Rectal smooth muscle tissue (tissue), 1 donor: Measurements from ENCODE around the gene CLEC4G.

Experiments used
- H3K27ac ChIP-seq: one replicate; pipeline ENCODE4 v1.7.0; 2013; ENCODE audit warnings: low read depth, low read length, inconsistent platforms
- H3K27me3 ChIP-seq: one replicate; pipeline ENCODE4 v1.7.0; 2013; ENCODE audit warnings: low read length; ENCODE audit not compliant: control insufficient read depth, insufficient read depth
- H3K36me3 ChIP-seq: one replicate; pipeline ENCODE4 v1.7.0; 2013; ENCODE audit warnings: low read length; ENCODE audit not compliant: control insufficient read depth, insufficient read depth
- H3K4me1 ChIP-seq: one replicate; pipeline ENCODE4 v1.7.0; 2013; ENCODE audit warnings: low read length; ENCODE audit not compliant: control insufficient read depth, insufficient read depth
- H3K4me3 ChIP-seq: one replicate; pipeline ENCODE4 v1.7.0; 2013; ENCODE audit warnings: low read length
- H3K9ac ChIP-seq: one replicate; pipeline ENCODE4 v1.7.0; 2013; ENCODE audit warnings: low read length

The CLEC4G gene

DNA sequence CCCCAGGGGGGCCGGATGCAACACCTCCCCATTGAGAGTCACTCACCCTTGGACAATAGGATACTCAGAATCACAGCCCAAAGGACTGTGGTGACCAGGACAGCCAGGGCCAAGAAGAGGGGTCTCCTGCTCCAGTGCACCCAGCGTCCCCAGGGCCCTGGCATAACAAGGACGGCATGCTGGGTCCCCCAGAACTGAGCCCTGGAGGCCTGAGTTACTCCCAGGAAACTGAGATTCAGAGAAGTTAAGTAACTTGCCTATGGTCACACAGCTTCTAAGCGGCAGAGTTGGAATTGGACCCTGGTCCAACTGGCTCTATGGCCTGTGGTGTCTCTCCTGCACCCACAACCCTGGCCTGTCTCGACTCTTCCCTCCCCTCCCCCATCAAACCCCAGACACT is 295 bp downstream of the CLEC4G start:
- Histone ChIP-seq H3K4me3 (no peak overlapping the region), H3K27me3 (peaks cover 16% of the 10 kb centered on the region), H3K36me3 (no peaks in the 10 kb centered on the region), H3K9ac (no peak overlapping the region), H3K27ac (no peak overlapping the region), H3K4me1 (no peaks in the 10 kb centered on the region)

- Histone ChIP-seq H3K9ac (no peak overlapping the region), H3K4me1 (no peaks in the 10 kb centered on the region), H3K27me3 (peaks cover 16% of the 10 kb centered on the region), H3K4me3 (no peak overlapping the region), H3K36me3 (no peaks in the 10 kb centered on the region), H3K27ac (no peak overlapping the region)
Measured at GRCh38 chr19:7731218-7731595, 703 bp downstream of the CLEC4G start.

DNA sequence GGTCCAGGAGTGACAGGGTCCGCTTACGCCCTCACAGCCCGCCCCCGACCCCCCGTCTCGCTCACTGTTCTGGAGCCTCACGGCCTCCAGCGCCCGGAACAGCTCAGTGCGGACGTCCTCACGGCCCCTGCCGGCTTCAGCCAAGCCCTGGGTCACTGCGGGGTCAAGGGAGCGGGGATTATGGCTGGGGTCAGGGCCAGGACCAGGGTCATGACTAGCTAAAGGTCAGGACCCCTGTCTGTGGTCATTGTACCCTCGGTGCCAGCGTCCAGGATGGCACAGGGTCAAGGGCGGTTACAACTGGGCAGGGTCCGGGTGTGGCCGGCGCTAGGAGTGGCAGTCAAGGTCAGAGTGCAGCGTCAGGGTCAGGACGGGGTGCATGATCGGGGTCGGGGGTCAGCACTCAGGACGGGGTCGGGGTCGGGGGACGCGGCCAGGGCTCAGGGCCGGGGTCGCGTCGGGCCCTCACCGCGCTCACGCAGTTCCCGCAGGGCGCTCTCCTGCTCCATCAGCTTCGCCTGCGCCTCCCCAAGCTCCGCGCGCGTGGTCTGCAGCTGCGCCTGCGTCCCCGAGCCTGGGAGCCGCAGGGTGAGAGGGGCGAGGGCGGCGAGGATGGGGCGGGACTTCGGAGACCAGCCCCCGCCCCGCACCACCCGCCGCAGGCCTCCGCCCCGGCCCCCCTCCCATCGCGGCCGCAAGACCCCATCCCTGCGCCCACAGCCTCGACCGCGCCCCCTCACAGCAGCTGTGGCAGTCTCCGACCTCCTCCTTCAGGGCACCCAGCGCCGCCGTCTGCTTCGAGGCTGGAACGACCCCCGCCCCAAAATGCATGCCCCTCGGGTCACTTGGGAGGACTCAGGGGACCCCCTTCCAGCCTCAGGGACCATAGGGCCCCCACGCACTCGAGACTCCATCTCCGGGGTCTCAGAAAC is 1.4 kb downstream of the CLEC4G start:
- Histone ChIP-seq H3K4me3 (no peak overlapping the region), H3K27ac (no peak overlapping the region), H3K36me3 (no peaks in the 10 kb centered on the region), H3K9ac (no peak overlapping the region), H3K27me3 (peaks cover 16% of the 10 kb centered on the region), H3K4me1 (no peaks in the 10 kb centered on the region)

DNA sequence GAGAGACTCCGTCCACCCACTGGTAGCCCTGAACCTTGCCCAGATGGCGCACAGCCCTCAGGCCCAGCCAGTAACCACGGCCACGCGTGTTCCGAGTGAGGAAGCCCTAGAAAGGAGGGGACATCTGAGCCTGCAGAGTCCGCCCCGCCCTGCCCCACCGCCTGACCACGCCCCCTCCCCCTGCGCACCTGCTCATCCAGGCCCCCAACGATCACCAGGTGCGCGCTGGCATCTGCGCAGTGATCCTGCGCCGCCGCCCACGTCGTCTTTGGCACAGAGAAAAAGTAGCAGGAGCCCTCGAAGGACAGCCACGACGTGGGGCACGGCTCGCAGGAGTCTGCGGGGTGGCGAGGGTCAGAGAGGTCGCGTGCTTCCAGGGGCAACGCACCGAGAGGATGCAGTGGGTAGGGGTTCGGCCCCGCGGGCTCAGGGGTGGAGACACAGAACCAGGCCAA is 2.1 kb downstream of the CLEC4G start:
- no peaks in the 10 kb centered on the region for H3K36me3 ChIP-seq
- H3K9ac ChIP-seq: no peak overlapping the region
- peaks cover 16% of the 10 kb centered on the region for H3K27me3 ChIP-seq
- no peaks in the 10 kb centered on the region for H3K4me1 ChIP-seq
- no peak overlapping the region for H3K27ac ChIP-seq
- no peak overlapping the region for H3K4me3 ChIP-seq

DNA sequence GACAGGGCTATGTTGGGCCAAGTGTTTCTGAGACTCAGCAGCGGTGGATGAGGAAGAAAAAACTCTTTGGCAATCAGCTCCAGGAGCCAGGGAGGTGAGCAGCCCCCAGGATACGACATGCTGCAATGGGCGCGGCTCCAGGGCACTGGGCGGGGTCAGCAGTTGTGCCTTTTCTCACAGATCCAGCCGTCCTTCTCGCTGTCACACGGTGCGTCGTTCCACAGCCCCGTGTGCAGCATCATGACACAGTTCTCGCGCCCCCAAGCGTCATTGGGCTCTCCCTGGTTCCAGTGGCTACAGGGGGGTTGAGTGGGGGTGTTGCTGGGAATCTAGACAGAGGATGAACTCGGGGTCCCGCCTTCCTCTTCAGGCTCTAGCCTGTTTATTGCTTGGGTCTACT is 2.7 kb downstream of the CLEC4G start:
- H3K27me3 ChIP-seq: peaks cover 16% of the 10 kb centered on the region
- H3K36me3 ChIP-seq: no peaks in the 10 kb centered on the region
- H3K27ac ChIP-seq: no peak overlapping the region

GRCh38 chr19:7725791-7726190 is 6.1 kb downstream of the CLEC4G start:
- no peak overlapping the region for H3K4me3 ChIP-seq
- H3K4me1 ChIP-seq: no peaks in the 10 kb centered on the region
- H3K36me3 ChIP-seq: no peaks in the 10 kb centered on the region
- no peak overlapping the region for H3K27ac ChIP-seq
- H3K9ac ChIP-seq: no peak overlapping the region
- H3K27me3 ChIP-seq: peaks cover 9% of the 10 kb centered on the region

More for the DNA sequence above, 2.7 kb downstream of the CLEC4G start:
- no peak overlapping the region for H3K4me3 ChIP-seq
- H3K9ac ChIP-seq: no peak overlapping the region
- H3K4me1 ChIP-seq: no peaks in the 10 kb centered on the region

GRCh38 chr19:7722231-7722651 is 9.7 kb downstream of the CLEC4G start:
- Histone ChIP-seq H3K36me3 (no peaks in the 10 kb centered on the region), H3K9ac (no peak overlapping the region), H3K4me1 (no peaks in the 10 kb centered on the region), H3K4me3 (no peak overlapping the region), H3K27me3 (no peaks in the 10 kb centered on the region), H3K27ac (no peak overlapping the region)

DNA sequence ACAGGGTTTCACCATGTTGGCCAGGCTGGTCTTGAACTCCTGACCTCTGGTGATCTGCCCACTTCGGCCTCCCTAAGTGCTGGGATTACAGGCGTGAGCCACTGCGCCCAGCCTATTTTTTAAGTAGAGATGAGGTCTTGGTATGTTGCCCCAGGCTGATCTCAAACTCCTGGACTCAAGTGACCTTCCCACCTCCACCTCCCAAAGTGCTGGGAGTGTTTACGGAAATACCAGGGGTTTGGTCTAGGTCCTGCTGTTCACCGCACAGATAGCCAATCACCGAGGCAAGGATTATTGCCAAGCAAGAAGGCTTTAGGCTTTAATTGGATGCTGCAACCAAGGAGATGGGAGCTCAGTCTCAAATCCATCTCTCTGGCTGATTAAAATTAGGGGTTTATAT is 11.6 kb downstream of the CLEC4G start:
- Histone ChIP-seq H3K9ac (no peak overlapping the region), H3K4me1 (no peaks in the 10 kb centered on the region), H3K4me3 (no peak overlapping the region), H3K27ac (no peak overlapping the region), H3K27me3 (no peaks in the 10 kb centered on the region), H3K36me3 (no peaks in the 10 kb centered on the region)

DNA sequence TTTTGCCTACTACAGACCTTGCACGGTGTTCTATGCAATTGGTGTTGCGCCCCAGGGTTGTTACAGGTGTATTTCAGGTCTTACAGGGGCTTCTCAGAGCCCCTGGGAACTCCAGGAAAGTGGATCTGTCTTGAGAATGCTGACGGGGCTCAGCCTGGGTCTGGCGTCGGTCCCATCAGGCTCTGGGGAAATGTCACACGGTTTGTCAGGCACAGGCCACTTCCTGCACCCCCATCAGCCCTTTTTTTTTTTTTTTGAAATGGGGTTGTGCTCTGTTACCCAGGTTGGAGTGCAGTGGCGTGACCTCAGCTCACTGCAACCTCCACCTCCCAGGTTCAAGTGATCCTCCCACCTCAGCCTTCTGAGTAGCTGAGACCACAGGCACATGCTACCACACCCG is 13.2 kb downstream of the CLEC4G start:
- Histone ChIP-seq H3K9ac (no peak overlapping the region), H3K27me3 (no peaks in the 10 kb centered on the region), H3K27ac (no peak overlapping the region), H3K4me3 (no peak overlapping the region), H3K36me3 (no peaks in the 10 kb centered on the region), H3K4me1 (no peaks in the 10 kb centered on the region)

DNA sequence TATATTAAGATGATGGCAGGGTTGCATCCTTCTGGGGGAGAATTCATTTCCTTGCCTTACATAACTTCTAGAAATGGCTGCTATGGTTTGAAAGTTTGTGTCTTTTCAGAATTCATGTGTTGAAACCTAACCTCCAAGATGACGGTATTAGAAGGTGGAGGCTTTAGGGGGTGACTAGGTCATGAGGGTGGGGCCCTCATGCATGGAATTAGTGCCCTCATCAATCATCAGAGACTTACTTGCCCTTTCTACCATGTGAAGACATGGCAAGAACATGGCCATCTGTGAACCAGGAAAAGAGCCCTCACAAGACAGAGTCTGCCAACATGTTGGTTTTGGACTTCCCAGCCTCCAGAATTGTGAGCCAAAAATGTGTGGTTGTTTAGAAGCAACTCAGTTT is 15.1 kb downstream of the CLEC4G start:
- Histone ChIP-seq H3K27ac (no peak overlapping the region), H3K4me3 (no peak overlapping the region), H3K9ac (no peak overlapping the region), H3K27me3 (no peaks in the 10 kb centered on the region), H3K36me3 (no peaks in the 10 kb centered on the region), H3K4me1 (no peaks in the 10 kb centered on the region)

- Histone ChIP-seq H3K4me1 (no peaks in the 10 kb centered on the region), H3K9ac (no peak overlapping the region), H3K4me3 (no peak overlapping the region), H3K36me3 (no peaks in the 10 kb centered on the region), H3K27ac (no peak overlapping the region), H3K27me3 (no peaks in the 10 kb centered on the region)
Measured at GRCh38 chr19:7715671-7716070, 16.2 kb downstream of the CLEC4G start.

- Histone ChIP-seq H3K4me3 (no peak overlapping the region), H3K36me3 (no peaks in the 10 kb centered on the region), H3K4me1 (no peaks in the 10 kb centered on the region), H3K9ac (no peak overlapping the region), H3K27ac (no peak overlapping the region), H3K27me3 (no peaks in the 10 kb centered on the region)
Measured at GRCh38 chr19:7710616-7711015, 21.3 kb downstream of the CLEC4G start.

GRCh38 chr19:7709932-7710460 is 21.9 kb downstream of the CLEC4G start:
- no peaks in the 10 kb centered on the region for H3K36me3 ChIP-seq

More at GRCh38 chr19:7709932-7710460, 21.9 kb downstream of the CLEC4G start:
- Histone ChIP-seq H3K9ac (no peak overlapping the region), H3K4me3 (no peak overlapping the region), H3K4me1 (no peaks in the 10 kb centered on the region), H3K27ac (no peak overlapping the region), H3K27me3 (no peaks in the 10 kb centered on the region)
